Panc1 (cell line): Measurements from ENCODE around the gene SPEM1. TPM values are rescaled to one million over a fixed set of nuclear protein-coding genes. Genes with fewer than 3 reads are reported as not detected.

ENCODE experiments used
- ATAC-seq: fragments of 200-7000 bp; cut with Tn5 transposase; 2 replicates; pipeline ENCODE4 v1.9.1; 2020; ENCODE audit warnings: mild to moderate bottlenecking, moderate library complexity
- BruUV-seq: library from RNA; stranded (reverse); fragments of 400-500 nt; replicated peaks from 2 replicates; lab custom pipeline; 2021; lab: Mats Ljungman, UMichigan
- CTCF ChIA-PET: fragments of 300-600 bp; sonication (Branson Sonifier 250); formaldehyde crosslinking; loops from one replicate; lab custom pipeline; 2022; ENCODE audit warnings: antibody characterized with exemption; lab: Charles Lee
- POLR2A ChIA-PET: fragments of 300-600 bp; sonication (Branson Sonifier 250); formaldehyde crosslinking; loops from one replicate; lab custom pipeline; 2022; ENCODE audit warnings: antibody characterized with exemption; lab: Charles Lee
- DNase-seq: peaks from one replicate; pipeline ENCODE4 v3.0.0-alpha.2; 2010; ENCODE audit warnings: low read depth, low spot score
- H3K27ac ChIP-seq: 2 replicates; pipeline ENCODE4 v1.5.1; 2011; ENCODE audit warnings: mild to moderate bottlenecking, low read length, inconsistent platforms
- H3K27me3 ChIP-seq: fragments of 200-500 bp; sonication (Bioruptor generic); 2 replicates; pipeline ENCODE4 v1.6.0; 2014; ENCODE audit warnings: low read length, inconsistent platforms; ENCODE audit not compliant: control insufficient read depth, insufficient read depth
- H3K36me3 ChIP-seq: fragments of 200-500 bp; sonication (Bioruptor generic); 2 replicates; pipeline ENCODE4 v1.5.1; 2014; ENCODE audit warnings: inconsistent platforms, mild to moderate bottlenecking, low read length, moderate library complexity; ENCODE audit not compliant: control insufficient read depth, insufficient read depth
- H3K4me1 ChIP-seq: 2 replicates; pipeline ENCODE4 v1.5.1; 2011; ENCODE audit warnings: inconsistent platforms, mild to moderate bottlenecking, low read length, moderate library complexity; ENCODE audit not compliant: control insufficient read depth, insufficient read depth
- H3K4me3 ChIP-seq, 2 experiments: 2 replicates each; pipeline ENCODE4 v1.5.1; 2011 to 2012; ENCODE audit warnings: low read depth in 2 of 2, low read length in 2 of 2, mild to moderate bottlenecking in 2 of 2, inconsistent platforms in 1 of 2, moderate library complexity in 1 of 2
- H3K9me3 ChIP-seq: fragments of 200-500 bp; sonication (Bioruptor generic); 2 replicates; pipeline ENCODE4 v1.5.1; 2014; ENCODE audit warnings: low read depth, mild to moderate bottlenecking, inconsistent platforms, low read length, moderate library complexity; ENCODE audit not compliant: control insufficient read depth, insufficient read depth
- CTCF ChIP-seq: fragments of 450-650 bp; IDR thresholded peaks from 2 replicates; pipeline ENCODE4 v1.5.1; 2017; ENCODE audit warnings: mild to moderate bottlenecking
- POLR2AphosphoS5 ChIP-seq: IDR thresholded peaks from 2 replicates; pipeline ENCODE4 v1.6.1; 2012; ENCODE audit warnings: mild to moderate bottlenecking, low read depth, low read length, moderate library complexity
- REST ChIP-seq, 2 experiments: IDR thresholded peaks; 2 replicates each; pipeline ENCODE4 v1.6.1; 2011 to 2012; ENCODE audit warnings: low read depth in 2 of 2, control low read depth in 1 of 2, low read length in 1 of 2, mild to moderate bottlenecking in 1 of 2, moderate library complexity in 1 of 2; ENCODE audit not compliant: insufficient read depth in 1 of 2
- SIN3A ChIP-seq: IDR thresholded peaks from 2 replicates; pipeline ENCODE4 v1.6.1; 2012; ENCODE audit warnings: low read depth, mild to moderate bottlenecking, low read length, moderate library complexity, borderline replicate concordance; ENCODE audit not compliant: insufficient read depth
- TCF7L2 ChIP-seq: IDR thresholded peaks from 2 replicates; pipeline ENCODE4 v1.6.1; 2011; ENCODE audit warnings: mild to moderate bottlenecking, low read depth, low read length, inconsistent platforms
- in situ Hi-C: cut with HindIII; loops from 2 replicates; pipeline ENCODE4 v1.10.0; 2016; ENCODE audit warnings: low sequenced_read_pairs, low pct_unique_long_range_greater_than_20kb
- intact Hi-C: fragments of 100-400 bp; cut with micrococcal nuclease; formaldehyde crosslinking; loops from one replicate; pipeline ENCODE4 v1.10.0; 2022; ENCODE audit not compliant: unreplicated experiment
- total RNA-seq: library from RNA; stranded (reverse); gene quantifications from one replicate; pipeline ENCODE4 v1.2.1, GENCODE V29; 2021; ENCODE audit not compliant: unreplicated experiment

Gene SPEM1
- total RNA-seq, 1 experiment from 2014 or later, result not detected

GRCh38 chr17:7425316-7425715 is 5.2 kb downstream of the SPEM1 start, which contains the start of gene SPEM2:
SPEM2 (plus strand) TSS chr17:7425616; CDS start chr17:7425689, 73 bp downstream.
- no peak for ATAC-seq
- H3K36me3 ChIP-seq, result no peaks in the 10 kb centered on the region
- no peaks in the 10 kb centered on the region for H3K9me3 ChIP-seq
- ChIA-PET CTCF (no interaction called here), POLR2A (no interaction called here)
- no peak for DNase-seq
- no peak within 1 kb of the TSS for H3K27ac ChIP-seq
- H3K4me1 ChIP-seq, result no peaks in the 10 kb centered on the region
- no TSS peak for BruUV-seq
- intact Hi-C loops, result no loop called here
- no peaks in the 10 kb centered on the region for H3K27me3 ChIP-seq
- in situ Hi-C loops, result no loop called here
- no peak within 1 kb of the TSS for H3K4me3 ChIP-seq
- TF ChIP-seq SIN3A (no peak), TCF7L2 (no peak), POLR2AphosphoS5 (no peak), CTCF (no peak), REST (IDR thresholded peaks at IDR 0.05; ENCODE audit: insufficient read depth in 1 of 2, low read depth in 2 of 2, low read length in 1 of 2) (no peak)

GRCh38 chr17:7425756-7426155 is 5.6 kb downstream of the SPEM1 start:
- Histone ChIP-seq H3K4me1 (no peaks in the 10 kb centered on the region), H3K27ac (no peak overlapping the region), H3K27me3 (no peaks in the 10 kb centered on the region), H3K9me3 (no peaks in the 10 kb centered on the region), H3K4me3 (no peak overlapping the region), H3K36me3 (no peaks in the 10 kb centered on the region)
- ChIA-PET POLR2A (no interaction called here), CTCF (no interaction called here)
- TF ChIP-seq TCF7L2 (no peak), CTCF (no peak), REST (IDR thresholded peaks at IDR 0.05; ENCODE audit: insufficient read depth in 1 of 2, low read depth in 2 of 2, low read length in 1 of 2) (no peak), SIN3A (no peak), POLR2AphosphoS5 (no peak)
- intact Hi-C loops (no loop called here), in situ Hi-C loops (no loop called here)
- no TSS peak for BruUV-seq
- ATAC-seq (no peak), DNase-seq (no peak)
